Neural crest cell (in vitro differentiated cells): Measurements from ENCODE around the gene CDH12. TPM values are rescaled to one million over a fixed set of nuclear protein-coding genes. Genes with fewer than 3 reads are reported as not detected.
A peak's percentile ranks its signal among the peaks of the same experiment; 100 is the strongest.
"Not testable (repeated sequence)": the region's sequence is repeated elsewhere in the genome, so short reads cannot be mapped to it uniquely, and the experiment has no call there.

Experiments
- DNase-seq: peaks from one replicate; pipeline ENCODE4 v3.0.0; 2021; ENCODE audit warnings: low read depth, mixed read lengths, low spot score
- H3K27ac Mint-ChIP-seq: one replicate; pipeline ENCODE4 v1.8.0; 2021; ENCODE audit warnings: mild to moderate bottlenecking, mixed read lengths; ENCODE audit not compliant: unreplicated experiment
- H3K27me3 Mint-ChIP-seq: 2 replicates; pipeline ENCODE4 v1.8.0; 2021; ENCODE audit warnings: low read depth, mild to moderate bottlenecking, mixed read lengths
- H3K36me3 Mint-ChIP-seq: 2 replicates; pipeline ENCODE4 v1.8.0; 2021; ENCODE audit warnings: low read depth, mild to moderate bottlenecking, mixed read lengths
- H3K4me1 Mint-ChIP-seq: 2 replicates; pipeline ENCODE4 v1.8.0; 2021; ENCODE audit warnings: mixed read lengths
- H3K4me3 Mint-ChIP-seq: one replicate; pipeline ENCODE4 v1.8.0; 2021; ENCODE audit warnings: mild to moderate bottlenecking, mixed read lengths
- H3K9me3 Mint-ChIP-seq: 2 replicates; pipeline ENCODE4 v1.8.0; 2021; ENCODE audit warnings: mixed read lengths
- total RNA-seq: library from RNA; stranded (reverse); gene quantifications from 2 replicates; pipeline ENCODE4 v1.2.1, GENCODE V29; 2021
- TF ChIP-seq, protein P1 (sequence below): fragments of 200-600 bp; sonication (generic); conservative IDR thresholded peaks from 2 replicates; pipeline ENCODE4 v1.5.0; 2021; ENCODE audit warnings: antibody characterized with exemption, mild to moderate bottlenecking

The CDH12 gene
- total RNA-seq, 1 donor from 2014 or later = 0.07 TPM

DNA sequence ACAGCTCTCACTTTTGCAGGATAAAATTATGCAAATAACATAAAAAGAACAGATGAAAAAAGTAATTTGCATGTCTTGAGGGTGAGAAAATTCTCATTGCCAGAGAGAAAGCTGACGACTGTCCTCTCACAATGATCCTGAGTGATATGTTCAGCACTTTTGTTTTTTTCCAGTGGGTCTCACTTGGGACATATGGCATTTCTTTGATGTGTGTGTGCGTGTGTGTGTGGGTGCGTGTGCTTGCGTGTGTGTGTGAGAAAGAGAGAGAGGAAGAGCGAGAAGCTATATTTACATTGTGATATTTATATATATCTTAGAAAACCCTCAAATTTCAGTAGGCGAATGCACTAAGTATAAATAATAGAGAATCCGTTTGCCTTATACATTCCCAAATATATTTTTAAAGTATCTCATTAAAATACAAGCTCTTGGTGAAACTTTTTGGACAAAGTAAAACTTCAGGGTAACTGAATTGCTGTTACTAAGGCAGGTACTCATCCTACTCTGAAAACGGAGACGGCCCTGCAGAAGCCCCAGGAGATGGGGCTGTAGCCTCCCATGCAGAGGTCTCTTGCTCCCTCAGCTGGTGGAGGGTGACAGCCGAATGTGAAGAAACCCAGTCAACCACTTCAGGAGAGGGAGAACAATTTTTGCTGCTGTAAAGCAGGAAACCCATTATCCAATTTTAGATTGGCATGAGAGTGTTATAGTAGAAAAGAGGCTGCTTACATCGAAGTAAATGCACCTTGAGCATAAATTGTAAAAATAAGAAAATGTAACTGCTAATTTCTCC is 639.2 kb downstream of the CDH12 start:
- H3K36me3 Mint-ChIP-seq, H3K27ac Mint-ChIP-seq, H3K4me3 Mint-ChIP-seq, H3K4me1 Mint-ChIP-seq, H3K9me3 Mint-ChIP-seq: not testable (repeated sequence)
- peaks cover 20% of the 10 kb centered on the region for H3K27me3 Mint-ChIP-seq
- TF ChIP-seq, protein P1, sequence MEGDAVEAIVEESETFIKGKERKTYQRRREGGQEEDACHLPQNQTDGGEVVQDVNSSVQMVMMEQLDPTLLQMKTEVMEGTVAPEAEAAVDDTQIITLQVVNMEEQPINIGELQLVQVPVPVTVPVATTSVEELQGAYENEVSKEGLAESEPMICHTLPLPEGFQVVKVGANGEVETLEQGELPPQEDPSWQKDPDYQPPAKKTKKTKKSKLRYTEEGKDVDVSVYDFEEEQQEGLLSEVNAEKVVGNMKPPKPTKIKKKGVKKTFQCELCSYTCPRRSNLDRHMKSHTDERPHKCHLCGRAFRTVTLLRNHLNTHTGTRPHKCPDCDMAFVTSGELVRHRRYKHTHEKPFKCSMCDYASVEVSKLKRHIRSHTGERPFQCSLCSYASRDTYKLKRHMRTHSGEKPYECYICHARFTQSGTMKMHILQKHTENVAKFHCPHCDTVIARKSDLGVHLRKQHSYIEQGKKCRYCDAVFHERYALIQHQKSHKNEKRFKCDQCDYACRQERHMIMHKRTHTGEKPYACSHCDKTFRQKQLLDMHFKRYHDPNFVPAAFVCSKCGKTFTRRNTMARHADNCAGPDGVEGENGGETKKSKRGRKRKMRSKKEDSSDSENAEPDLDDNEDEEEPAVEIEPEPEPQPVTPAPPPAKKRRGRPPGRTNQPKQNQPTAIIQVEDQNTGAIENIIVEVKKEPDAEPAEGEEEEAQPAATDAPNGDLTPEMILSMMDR = peak; percentile 49
- DNase-seq = peak; percentile 6

DNA sequence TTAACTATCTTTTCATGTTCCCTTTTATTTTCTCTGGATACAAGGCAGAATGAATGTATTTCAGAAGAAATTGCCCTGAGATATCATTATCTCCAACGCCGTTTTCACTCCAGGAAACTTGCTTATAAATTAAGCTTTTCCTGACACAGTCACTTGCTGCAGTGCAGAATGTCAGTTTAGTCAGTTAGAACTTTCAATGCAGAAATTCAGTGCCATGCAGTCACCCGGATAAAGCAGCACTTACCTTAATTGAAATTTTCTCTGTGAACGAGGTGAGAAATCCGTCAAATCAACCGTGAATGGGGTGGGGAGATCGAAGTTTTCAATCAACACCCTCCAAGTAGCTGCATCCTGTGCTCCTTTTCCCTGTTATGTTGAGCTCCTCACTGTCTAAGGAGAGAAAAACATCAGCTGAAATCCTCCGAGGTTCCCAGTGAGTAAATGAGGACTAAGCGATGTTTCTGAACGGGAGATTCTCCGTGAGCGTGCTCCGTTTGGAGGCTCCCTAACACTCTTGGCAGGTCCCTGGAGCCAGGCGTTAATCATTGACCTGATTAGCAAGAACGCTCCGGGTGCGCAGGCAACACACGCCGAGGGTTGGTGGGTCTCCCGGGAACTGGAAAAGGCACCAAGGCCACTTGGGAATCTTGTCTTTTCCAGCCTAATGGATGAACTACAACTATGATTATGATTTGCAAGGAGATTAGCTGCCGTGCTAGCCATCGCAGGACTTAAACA is 640.7 kb downstream of the CDH12 start:
- DNase-seq, H3K4me3 Mint-ChIP-seq, H3K4me1 Mint-ChIP-seq, H3K9me3 Mint-ChIP-seq, H3K36me3 Mint-ChIP-seq, H3K27ac Mint-ChIP-seq: not testable (repeated sequence)
- H3K27me3 Mint-ChIP-seq = peaks cover 17% of the 10 kb centered on the region

DNA sequence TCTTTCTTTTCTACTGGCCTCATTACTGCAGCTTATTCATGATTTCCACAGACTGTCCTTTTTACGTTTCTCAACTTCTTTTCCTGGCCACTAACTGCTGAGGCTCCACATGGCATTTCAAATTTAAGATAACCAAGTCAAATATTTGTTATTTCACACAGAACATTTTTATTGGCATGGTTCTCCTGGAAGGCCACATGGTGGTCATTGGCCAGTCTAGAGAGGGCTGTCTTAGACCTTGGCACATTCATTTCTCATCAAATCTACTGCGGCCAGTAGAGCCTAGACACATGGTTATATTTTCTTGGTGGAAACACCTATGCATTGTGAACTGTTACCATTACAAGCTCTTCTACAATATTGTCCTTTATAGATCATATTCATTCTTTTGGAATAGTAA is 644.7 kb downstream of the CDH12 start:
- H3K4me1 Mint-ChIP-seq, H3K27ac Mint-ChIP-seq, DNase-seq, H3K36me3 Mint-ChIP-seq, H3K9me3 Mint-ChIP-seq, H3K4me3 Mint-ChIP-seq: not testable (repeated sequence)
- peaks cover 12% of the 10 kb centered on the region for H3K27me3 Mint-ChIP-seq

DNA sequence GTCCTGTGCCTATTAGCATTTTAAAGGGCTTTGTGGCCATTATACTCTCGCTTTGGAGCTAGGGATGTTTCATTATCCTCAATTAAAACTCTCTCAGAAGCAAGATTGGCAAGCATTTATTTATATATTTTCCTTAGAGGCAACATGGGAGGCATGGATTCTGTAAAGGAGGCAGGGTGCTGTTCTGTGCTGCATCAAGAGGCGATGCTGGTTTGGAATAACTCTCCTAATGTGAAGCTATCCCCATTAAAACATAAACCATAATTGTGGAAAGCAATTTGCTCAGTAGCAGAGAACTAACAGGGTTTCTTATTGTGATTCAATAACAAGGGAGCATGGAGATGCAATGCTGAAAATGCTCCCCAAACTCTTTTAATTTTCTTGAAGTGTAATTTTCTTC is 664.5 kb downstream of the CDH12 start:
- H3K27me3 Mint-ChIP-seq, H3K4me3 Mint-ChIP-seq: not testable (repeated sequence)

DNA sequence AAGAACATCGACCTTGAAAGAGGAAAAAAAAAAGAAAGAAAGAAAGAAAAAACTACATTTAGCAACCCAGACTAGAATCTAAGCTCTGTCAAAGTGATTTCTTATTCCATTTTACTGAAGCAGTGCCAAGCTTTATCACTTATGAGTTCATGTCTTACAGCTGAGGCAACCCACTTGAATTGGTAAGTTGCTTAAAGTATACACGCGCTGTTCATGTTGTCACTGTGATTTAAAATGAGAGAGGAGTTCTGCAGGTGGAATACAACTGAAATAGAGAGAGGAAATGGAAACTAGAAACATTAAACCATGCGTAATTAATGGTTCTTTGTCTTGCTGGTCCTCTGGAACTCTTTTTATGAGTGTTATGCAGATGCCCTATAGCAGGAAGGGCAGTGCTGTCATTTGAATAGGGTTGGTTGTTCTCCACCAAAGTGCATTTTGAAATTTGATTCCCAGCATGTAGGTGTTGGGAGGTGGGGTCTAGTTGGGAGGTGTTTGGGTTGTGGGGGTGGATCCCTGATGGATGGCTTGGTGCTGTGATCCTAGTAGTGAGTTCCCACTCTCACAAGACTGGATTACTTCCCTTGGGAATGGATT is 665.4 kb downstream of the CDH12 start:
- not testable (repeated sequence) for H3K4me1 Mint-ChIP-seq, H3K9me3 Mint-ChIP-seq, H3K4me3 Mint-ChIP-seq, H3K27me3 Mint-ChIP-seq, H3K27ac Mint-ChIP-seq, DNase-seq, H3K36me3 Mint-ChIP-seq

More for the DNA sequence above, 664.5 kb downstream of the CDH12 start:
- H3K4me1 Mint-ChIP-seq, DNase-seq, H3K9me3 Mint-ChIP-seq, H3K27ac Mint-ChIP-seq, H3K36me3 Mint-ChIP-seq: not testable (repeated sequence)

DNA sequence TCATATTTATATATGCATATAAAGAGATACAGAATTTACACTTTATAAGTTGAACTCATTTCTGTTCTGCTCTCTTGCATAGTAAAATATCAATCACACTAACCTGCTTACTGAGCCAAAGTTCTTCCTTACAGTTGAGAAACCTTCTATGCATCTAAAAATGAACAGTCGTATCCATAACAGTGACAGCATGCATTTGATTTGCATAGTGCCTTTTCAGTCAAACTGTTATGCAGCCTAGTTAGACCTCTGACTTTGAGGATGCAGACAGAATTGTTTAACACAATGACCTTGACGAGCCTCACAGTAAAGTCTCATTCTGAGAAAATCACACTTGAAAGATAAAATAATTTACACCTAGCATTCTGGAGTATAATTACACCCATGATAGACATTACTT is 683.9 kb downstream of the CDH12 start:
- not testable (repeated sequence) for H3K27me3 Mint-ChIP-seq, H3K36me3 Mint-ChIP-seq, H3K4me3 Mint-ChIP-seq, H3K9me3 Mint-ChIP-seq, DNase-seq, H3K27ac Mint-ChIP-seq
- peaks cover 14% of the 10 kb centered on the region for H3K4me1 Mint-ChIP-seq

DNA sequence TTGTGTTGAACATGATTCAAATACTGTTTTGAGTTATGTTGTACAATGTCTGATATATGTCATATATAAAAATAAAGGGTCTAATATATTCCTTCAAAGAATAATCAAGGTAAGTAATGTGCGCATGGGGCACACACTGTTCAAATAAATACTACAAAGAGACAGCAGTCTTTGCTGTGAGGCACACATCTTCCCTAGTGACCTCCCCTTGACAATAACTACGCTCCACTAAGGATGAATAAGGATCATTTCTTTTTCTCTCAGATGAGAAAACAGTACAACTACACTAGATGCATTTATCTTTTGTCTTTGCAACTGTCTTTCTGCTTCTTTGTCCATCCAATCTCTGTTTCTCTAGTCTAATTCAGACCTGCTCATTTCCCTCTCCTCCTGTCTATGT is 684.4 kb downstream of the CDH12 start:
- H3K9me3 Mint-ChIP-seq, H3K27me3 Mint-ChIP-seq, H3K36me3 Mint-ChIP-seq, DNase-seq, H3K4me3 Mint-ChIP-seq, H3K27ac Mint-ChIP-seq: not testable (repeated sequence)
- H3K4me1 Mint-ChIP-seq = peaks cover 14% of the 10 kb centered on the region

DNA sequence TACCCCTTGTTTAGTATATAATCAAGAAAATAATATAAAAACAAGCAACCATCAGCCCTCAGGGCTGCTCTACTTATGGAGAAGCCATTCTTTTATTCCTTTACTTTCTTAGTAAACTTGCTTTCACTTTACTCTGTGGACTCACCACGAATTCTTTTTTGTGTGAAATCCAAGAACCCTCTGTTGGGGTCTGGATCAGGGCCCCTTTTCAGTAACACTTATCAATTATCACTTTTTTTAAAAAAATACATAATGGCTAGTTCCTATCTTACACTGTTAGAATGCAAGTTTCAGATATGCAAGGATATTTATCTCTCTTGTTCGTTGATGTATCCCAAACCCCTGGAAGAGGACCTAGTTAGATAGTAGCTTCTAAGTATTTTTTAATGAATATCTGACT is 687.2 kb downstream of the CDH12 start:
- peaks cover 14% of the 10 kb centered on the region for H3K4me1 Mint-ChIP-seq
- not testable (repeated sequence) for H3K4me3 Mint-ChIP-seq, H3K27me3 Mint-ChIP-seq, H3K36me3 Mint-ChIP-seq, H3K9me3 Mint-ChIP-seq, H3K27ac Mint-ChIP-seq, DNase-seq

DNA sequence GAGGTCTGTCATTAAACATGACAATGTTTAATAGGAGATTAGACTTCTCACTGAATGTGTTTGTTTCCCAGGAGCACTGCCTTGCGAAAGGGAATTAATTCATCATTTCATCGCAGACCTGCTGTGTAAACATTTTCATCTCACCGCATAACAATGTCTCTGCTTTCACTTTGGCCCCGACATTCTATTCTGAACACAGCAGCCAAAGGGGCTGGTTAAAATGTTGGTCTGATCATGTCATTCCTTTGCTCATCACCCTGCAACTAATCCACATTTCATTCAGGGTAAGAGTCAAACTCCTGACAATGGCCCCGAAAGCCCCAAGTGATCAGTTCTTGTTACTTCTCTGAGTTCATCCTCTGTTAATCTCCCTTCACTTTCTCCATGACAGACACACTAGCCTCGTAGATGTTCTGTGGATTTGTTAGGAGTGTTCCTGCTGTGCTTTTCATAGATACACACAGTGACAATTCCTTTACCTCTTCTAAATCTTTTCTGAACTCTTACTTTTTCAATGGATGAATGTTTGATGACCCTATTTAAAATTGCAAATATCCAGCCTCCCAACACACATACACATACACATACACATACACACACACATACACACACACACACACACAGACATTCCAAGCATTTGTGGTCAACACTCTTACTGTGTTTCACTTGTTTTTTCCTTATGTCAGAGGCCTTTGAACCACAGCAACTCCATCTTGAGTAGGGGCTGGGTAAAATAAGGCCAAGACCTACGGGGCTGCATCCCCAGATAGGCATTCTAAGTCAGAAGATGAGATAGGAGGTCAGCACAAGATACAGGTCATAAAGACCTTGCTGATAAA is 688.0 kb downstream of the CDH12 start:
- H3K27ac Mint-ChIP-seq, H3K9me3 Mint-ChIP-seq, H3K4me3 Mint-ChIP-seq, DNase-seq, H3K36me3 Mint-ChIP-seq, H3K27me3 Mint-ChIP-seq: not testable (repeated sequence)
- peaks cover 14% of the 10 kb centered on the region for H3K4me1 Mint-ChIP-seq

DNA sequence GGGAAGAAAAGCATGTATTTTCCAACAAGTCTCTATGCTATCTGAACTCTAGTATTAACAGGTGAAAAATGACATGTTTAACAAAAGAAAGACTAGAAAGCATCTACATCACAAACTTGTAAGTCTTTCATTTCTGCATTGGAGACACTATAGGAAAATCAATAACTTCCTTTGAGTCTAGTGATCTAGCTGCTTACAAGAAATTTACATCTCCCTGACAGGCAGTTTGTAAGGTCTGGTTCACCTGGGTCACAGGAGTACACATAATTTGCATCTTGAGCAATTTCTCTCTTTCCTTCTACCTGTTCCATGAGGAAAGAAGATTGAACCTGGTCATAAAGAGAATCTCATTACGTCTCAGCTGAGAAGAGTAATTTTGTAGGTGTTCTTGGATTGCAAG is 696.2 kb downstream of the CDH12 start:
- DNase-seq, H3K27me3 Mint-ChIP-seq, H3K27ac Mint-ChIP-seq, H3K4me1 Mint-ChIP-seq, H3K4me3 Mint-ChIP-seq, H3K9me3 Mint-ChIP-seq, H3K36me3 Mint-ChIP-seq: not testable (repeated sequence)

DNA sequence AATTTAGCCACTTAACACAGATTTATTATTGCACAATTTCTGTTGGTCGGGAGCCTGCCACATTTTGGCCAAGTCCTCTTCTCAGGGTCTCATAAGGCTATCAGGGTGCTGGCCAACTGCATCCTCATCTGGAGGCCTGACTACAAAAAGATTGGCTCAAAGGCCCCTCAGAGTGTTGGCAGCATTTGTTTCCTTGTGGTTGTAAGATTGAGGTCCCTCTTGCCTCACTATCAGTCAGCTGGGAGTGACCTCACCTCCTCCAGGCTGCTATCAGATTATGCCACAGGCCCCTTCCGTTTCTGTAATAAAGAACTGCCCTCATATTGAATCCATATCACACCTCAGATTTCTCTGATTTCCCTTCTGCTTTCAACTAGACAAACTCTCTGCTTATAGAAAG is 698.4 kb downstream of the CDH12 start:
- H3K36me3 Mint-ChIP-seq, DNase-seq, H3K27ac Mint-ChIP-seq, H3K27me3 Mint-ChIP-seq, H3K4me3 Mint-ChIP-seq, H3K4me1 Mint-ChIP-seq, H3K9me3 Mint-ChIP-seq: not testable (repeated sequence)

DNA sequence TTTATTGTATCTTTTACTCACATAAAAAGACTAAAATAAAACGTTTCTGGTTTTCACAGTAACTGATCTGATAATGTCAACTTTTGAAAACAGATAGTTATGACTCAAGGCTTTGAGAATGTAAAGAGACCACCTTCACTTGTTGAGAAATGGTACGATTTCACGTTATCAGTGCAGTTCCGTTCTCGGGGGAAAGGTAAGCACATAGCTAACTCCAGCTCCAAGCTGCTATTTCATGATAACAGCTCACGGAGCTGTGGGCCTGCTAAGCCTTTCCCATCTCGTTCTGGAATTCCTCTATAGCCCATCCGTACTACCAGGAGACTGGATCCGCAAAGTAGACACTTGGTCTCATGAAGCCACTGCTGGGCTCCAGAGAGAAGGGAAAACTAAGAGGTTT is 701.3 kb downstream of the CDH12 start:
- not testable (repeated sequence) for H3K4me3 Mint-ChIP-seq, H3K36me3 Mint-ChIP-seq, H3K9me3 Mint-ChIP-seq, DNase-seq, H3K27me3 Mint-ChIP-seq, H3K4me1 Mint-ChIP-seq, H3K27ac Mint-ChIP-seq
